Measurements from ENCODE around the gene OR4C16. TPM values are rescaled to one million over a fixed set of nuclear protein-coding genes. Genes with fewer than 3 reads are reported as not detected.

Gene OR4C16, protein sequence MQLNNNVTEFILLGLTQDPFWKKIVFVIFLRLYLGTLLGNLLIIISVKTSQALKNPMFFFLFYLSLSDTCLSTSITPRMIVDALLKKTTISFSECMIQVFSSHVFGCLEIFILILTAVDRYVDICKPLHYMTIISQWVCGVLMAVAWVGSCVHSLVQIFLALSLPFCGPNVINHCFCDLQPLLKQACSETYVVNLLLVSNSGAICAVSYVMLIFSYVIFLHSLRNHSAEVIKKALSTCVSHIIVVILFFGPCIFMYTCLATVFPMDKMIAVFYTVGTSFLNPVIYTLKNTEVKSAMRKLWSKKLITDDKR
- not detected in 2 replicates for polyA plus RNA-seq (2013)

DNA sequence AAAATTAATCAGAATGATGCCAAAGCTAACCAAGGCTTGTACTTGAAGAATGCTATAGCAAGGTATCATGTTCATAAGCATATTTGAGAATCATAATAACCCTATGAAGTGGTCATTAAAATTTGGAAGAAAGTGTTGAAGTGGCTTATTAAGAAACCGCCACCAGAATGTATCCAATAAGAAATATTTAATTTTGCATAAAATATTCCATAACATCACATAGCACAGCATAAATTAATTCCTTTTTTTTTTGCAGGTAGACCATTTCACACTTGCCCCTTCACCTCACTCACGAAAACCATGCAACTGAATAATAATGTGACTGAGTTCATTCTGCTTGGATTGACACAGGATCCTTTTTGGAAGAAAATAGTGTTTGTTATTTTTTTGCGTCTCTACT, at the start of gene OR4C16:
TSS of gene OR4C16 (plus strand) at position 301 of the 400 bp plus-strand sequence. CDS start at position 301, 0 bp downstream.
- Histone ChIP-seq H4K12ac (ENCODE audit: low read depth, low read length) (no peak within 1 kb of the TSS), H3K9me3 (ENCODE audit: insufficient read depth, low read depth, low read length) (peaks cover 6% of the 10 kb centered on the region), H3K27ac (ENCODE audit: low read depth, low read length) (no peak within 1 kb of the TSS), H3K79me1 (ENCODE audit: low read length) (no peaks in the 10 kb centered on the region), H3K27me3 (ENCODE audit: insufficient read depth, low read length) (no peaks in the 10 kb centered on the region), H2BK120ac (ENCODE audit: insufficient read depth, low read length, poor library complexity) (no peak within 1 kb of the TSS), H4K91ac (ENCODE audit: low read depth, low read length) (no peak within 1 kb of the TSS), H2AK5ac (ENCODE audit: low read length) (no peak within 1 kb of the TSS), H3K18ac (ENCODE audit: low read length) (no peak within 1 kb of the TSS), H3K79me2 (ENCODE audit: control insufficient read depth, insufficient read depth, low read length, poor library complexity) (no peaks in the 10 kb centered on the region), H3K4me3 (ENCODE audit: low read depth, low read length) (no peak within 1 kb of the TSS), H3K4ac (ENCODE audit: low read depth, low read length) (no peak within 1 kb of the TSS), H3K36me3 (ENCODE audit: control insufficient read depth in 1 of 2, insufficient read depth in 2 of 2, low read length in 2 of 2) (no peaks in the 10 kb centered on the region), H3K4me2 (ENCODE audit: low read length) (no peak within 1 kb of the TSS), H3K4me1 (ENCODE audit: control insufficient read depth in 1 of 2, insufficient read depth in 2 of 2, low read length in 2 of 2) (no peaks in the 10 kb centered on the region), H2BK5ac (ENCODE audit: low read depth, low read length, poor library complexity) (no peak within 1 kb of the TSS), H2AFZ (ENCODE audit: insufficient read depth, low read length, poor library complexity) (no peak within 1 kb of the TSS), H3K14ac (ENCODE audit: low read length) (no peak within 1 kb of the TSS), H2BK12ac (ENCODE audit: low read length) (no peak within 1 kb of the TSS), H3K23ac (ENCODE audit: low read length) (no peak within 1 kb of the TSS), H4K8ac (ENCODE audit: low read depth, low read length) (no peak within 1 kb of the TSS), H3K9ac (ENCODE audit: low read length) (no peak within 1 kb of the TSS)
- no CpG with 5 or more reads among the region's 3 CpGs for WGBS (ENCODE audit: extremely low coverage, insufficient coverage, insufficient read length)
- DNase-seq = no peak

DNA sequence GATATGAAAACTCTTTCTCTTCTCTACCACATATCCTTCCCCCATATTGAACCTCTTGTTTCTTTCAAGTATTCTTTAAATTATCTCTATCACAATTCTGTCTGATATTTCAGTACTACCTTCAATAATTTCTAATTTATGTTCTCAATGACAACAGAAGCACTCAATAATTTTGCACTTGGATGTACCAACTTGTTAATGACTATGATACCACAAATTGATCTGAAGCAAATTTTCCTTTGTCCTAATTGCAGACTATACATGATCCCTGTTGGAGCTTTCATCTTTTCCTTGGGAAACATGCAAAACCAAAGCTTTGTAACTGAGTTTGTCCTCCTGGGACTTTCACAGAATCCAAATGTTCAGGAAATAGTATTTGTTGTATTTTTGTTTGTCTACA, 17.8 kb upstream of the OR4C16 start, which contains the start of gene OR4C15:
TSS of gene OR4C15 (plus strand) at position 301 of the 400 bp plus-strand sequence. CDS start at position 301, 0 bp downstream.
- Histone ChIP-seq H3K79me2 (ENCODE audit: control insufficient read depth, insufficient read depth, low read length, poor library complexity) (no peaks in the 10 kb centered on the region), H3K27ac (ENCODE audit: low read depth, low read length) (no peak within 1 kb of the TSS), H3K36me3 (ENCODE audit: control insufficient read depth in 1 of 2, insufficient read depth in 2 of 2, low read length in 2 of 2) (no peaks in the 10 kb centered on the region), H3K4me1 (ENCODE audit: control insufficient read depth in 1 of 2, insufficient read depth in 2 of 2, low read length in 2 of 2) (no peaks in the 10 kb centered on the region), H4K12ac (ENCODE audit: low read depth, low read length) (no peak within 1 kb of the TSS), H2AK5ac (ENCODE audit: low read length) (no peak within 1 kb of the TSS), H3K27me3 (ENCODE audit: insufficient read depth, low read length) (no peaks in the 10 kb centered on the region), H3K14ac (ENCODE audit: low read length) (no peak within 1 kb of the TSS), H3K79me1 (ENCODE audit: low read length) (no peaks in the 10 kb centered on the region), H2BK5ac (ENCODE audit: low read depth, low read length, poor library complexity) (no peak within 1 kb of the TSS), H4K91ac (ENCODE audit: low read depth, low read length) (no peak within 1 kb of the TSS), H3K4ac (ENCODE audit: low read depth, low read length) (no peak within 1 kb of the TSS), H3K9ac (ENCODE audit: low read length) (no peak within 1 kb of the TSS), H3K23ac (ENCODE audit: low read length) (no peak within 1 kb of the TSS), H3K4me2 (ENCODE audit: low read length) (no peak within 1 kb of the TSS), H2BK120ac (ENCODE audit: insufficient read depth, low read length, poor library complexity) (no peak within 1 kb of the TSS), H4K8ac (ENCODE audit: low read depth, low read length) (no peak within 1 kb of the TSS), H3K4me3 (ENCODE audit: low read depth, low read length) (no peak within 1 kb of the TSS), H2AFZ (ENCODE audit: insufficient read depth, low read length, poor library complexity) (no peak within 1 kb of the TSS), H2BK12ac (ENCODE audit: low read length) (no peak within 1 kb of the TSS), H3K9me3 (ENCODE audit: insufficient read depth, low read depth, low read length) (peaks cover 13% of the 10 kb centered on the region), H3K18ac (ENCODE audit: low read length) (no peak within 1 kb of the TSS)
- DNase-seq = no peak

DNA sequence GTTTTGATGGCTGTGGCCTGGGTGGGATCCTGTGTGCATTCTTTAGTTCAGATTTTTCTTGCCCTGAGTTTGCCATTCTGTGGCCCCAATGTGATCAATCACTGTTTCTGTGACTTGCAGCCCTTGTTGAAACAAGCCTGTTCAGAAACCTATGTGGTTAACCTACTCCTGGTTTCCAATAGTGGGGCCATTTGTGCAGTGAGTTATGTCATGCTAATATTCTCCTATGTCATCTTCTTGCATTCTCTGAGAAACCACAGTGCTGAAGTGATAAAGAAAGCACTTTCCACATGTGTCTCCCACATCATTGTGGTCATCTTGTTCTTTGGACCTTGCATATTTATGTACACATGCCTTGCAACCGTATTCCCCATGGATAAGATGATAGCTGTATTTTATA, 620 bp downstream of the OR4C16 start:
- Histone ChIP-seq H3K36me3 (ENCODE audit: control insufficient read depth in 1 of 2, insufficient read depth in 2 of 2, low read length in 2 of 2) (no peaks in the 10 kb centered on the region), H4K12ac (ENCODE audit: low read depth, low read length) (no peak overlapping the region), H3K4me3 (ENCODE audit: low read depth, low read length) (no peak overlapping the region), H2BK12ac (ENCODE audit: low read length) (no peak overlapping the region), H4K8ac (ENCODE audit: low read depth, low read length) (no peak overlapping the region), H2BK5ac (ENCODE audit: low read depth, low read length, poor library complexity) (no peak overlapping the region), H3K23ac (ENCODE audit: low read length) (no peak overlapping the region), H2AK5ac (ENCODE audit: low read length) (no peak overlapping the region), H3K4me1 (ENCODE audit: control insufficient read depth in 1 of 2, insufficient read depth in 2 of 2, low read length in 2 of 2) (no peaks in the 10 kb centered on the region), H3K18ac (ENCODE audit: low read length) (no peak overlapping the region), H3K79me2 (ENCODE audit: control insufficient read depth, insufficient read depth, low read length, poor library complexity) (no peaks in the 10 kb centered on the region), H2BK120ac (ENCODE audit: insufficient read depth, low read length, poor library complexity) (no peak overlapping the region), H3K79me1 (ENCODE audit: low read length) (no peaks in the 10 kb centered on the region), H3K9ac (ENCODE audit: low read length) (no peak overlapping the region), H3K27ac (ENCODE audit: low read depth, low read length) (no peak overlapping the region), H3K9me3 (ENCODE audit: insufficient read depth, low read depth, low read length) (peaks cover 8% of the 10 kb centered on the region), H3K14ac (ENCODE audit: low read length) (no peak overlapping the region), H3K4me2 (ENCODE audit: low read length) (no peak overlapping the region), H2AFZ (ENCODE audit: insufficient read depth, low read length, poor library complexity) (no peak overlapping the region), H4K91ac (ENCODE audit: low read depth, low read length) (no peak overlapping the region), H3K27me3 (ENCODE audit: insufficient read depth, low read length) (no peaks in the 10 kb centered on the region), H3K4ac (ENCODE audit: low read depth, low read length) (no peak overlapping the region)
- no CpG with 5 or more reads among the region's 1 CpG for WGBS (ENCODE audit: extremely low coverage, insufficient coverage, insufficient read length)
- DNase-seq = no peak

DNA sequence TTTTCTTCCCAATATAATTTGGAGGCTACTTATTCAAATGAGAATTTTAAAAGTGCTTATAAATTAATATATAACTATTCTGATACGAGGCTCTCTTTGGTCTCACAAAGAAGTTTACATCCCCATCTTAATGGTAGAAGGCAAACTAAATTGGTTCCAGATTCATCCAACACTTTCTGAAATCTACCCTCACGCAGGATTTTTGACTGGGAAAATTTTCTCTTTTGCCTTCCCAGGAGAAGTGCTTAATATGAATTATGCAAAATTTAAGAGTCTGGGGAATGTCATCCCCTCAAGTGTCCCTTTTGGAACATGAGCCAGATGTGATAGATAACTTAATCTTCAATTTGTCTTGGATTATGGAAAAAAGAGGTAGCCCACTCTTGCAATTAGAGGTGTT, 35.6 kb downstream of the OR4C16 start, which contains the start of gene OR4C11:
TSS of gene OR4C11 (minus strand) at position 101 of the 400 bp plus-strand sequence. CDS start 3,272 bp downstream, outside the sequence.
- Histone ChIP-seq H3K23ac (ENCODE audit: low read length) (no peak within 1 kb of the TSS), H3K36me3 (ENCODE audit: control insufficient read depth in 1 of 2, insufficient read depth in 2 of 2, low read length in 2 of 2) (no peaks in the 10 kb centered on the region), H4K12ac (ENCODE audit: low read depth, low read length) (no peak within 1 kb of the TSS), H3K4me1 (ENCODE audit: control insufficient read depth in 1 of 2, insufficient read depth in 2 of 2, low read length in 2 of 2) (no peaks in the 10 kb centered on the region), H2AFZ (ENCODE audit: insufficient read depth, low read length, poor library complexity) (no peak within 1 kb of the TSS), H3K79me1 (ENCODE audit: low read length) (no peaks in the 10 kb centered on the region), H3K79me2 (ENCODE audit: control insufficient read depth, insufficient read depth, low read length, poor library complexity) (no peaks in the 10 kb centered on the region), H3K4me2 (ENCODE audit: low read length) (no peak within 1 kb of the TSS), H3K4me3 (ENCODE audit: low read depth, low read length) (no peak within 1 kb of the TSS), H4K91ac (ENCODE audit: low read depth, low read length) (no peak within 1 kb of the TSS), H3K9me3 (ENCODE audit: insufficient read depth, low read depth, low read length) (peaks cover 1% of the 10 kb centered on the region), H3K14ac (ENCODE audit: low read length) (no peak within 1 kb of the TSS), H3K27me3 (ENCODE audit: insufficient read depth, low read length) (no peaks in the 10 kb centered on the region), H4K8ac (ENCODE audit: low read depth, low read length) (no peak within 1 kb of the TSS), H3K18ac (ENCODE audit: low read length) (no peak within 1 kb of the TSS), H2BK12ac (ENCODE audit: low read length) (no peak within 1 kb of the TSS), H2AK5ac (ENCODE audit: low read length) (no peak within 1 kb of the TSS), H3K9ac (ENCODE audit: low read length) (no peak within 1 kb of the TSS), H3K4ac (ENCODE audit: low read depth, low read length) (no peak within 1 kb of the TSS), H2BK5ac (ENCODE audit: low read depth, low read length, poor library complexity) (no peak within 1 kb of the TSS), H3K27ac (ENCODE audit: low read depth, low read length) (no peak within 1 kb of the TSS), H2BK120ac (ENCODE audit: insufficient read depth, low read length, poor library complexity) (no peak within 1 kb of the TSS)
- WGBS (ENCODE audit: extremely low coverage, insufficient coverage, insufficient read length) = no CpG with 5 or more reads among the region's 2 CpGs
- no peak for DNase-seq

Data from trophoblast cell (in vitro differentiated cells and primary cell).